GM21786 (cell line): ENCODE measurements around the gene TSHZ1.

Experiments
- ATAC-seq: cut with Tn5 transposase; IDR thresholded peaks from one replicate; pipeline ENCODE4 v1.9.1; 2021; ENCODE audit not compliant: unreplicated experiment

The TSHZ1 gene, protein sequence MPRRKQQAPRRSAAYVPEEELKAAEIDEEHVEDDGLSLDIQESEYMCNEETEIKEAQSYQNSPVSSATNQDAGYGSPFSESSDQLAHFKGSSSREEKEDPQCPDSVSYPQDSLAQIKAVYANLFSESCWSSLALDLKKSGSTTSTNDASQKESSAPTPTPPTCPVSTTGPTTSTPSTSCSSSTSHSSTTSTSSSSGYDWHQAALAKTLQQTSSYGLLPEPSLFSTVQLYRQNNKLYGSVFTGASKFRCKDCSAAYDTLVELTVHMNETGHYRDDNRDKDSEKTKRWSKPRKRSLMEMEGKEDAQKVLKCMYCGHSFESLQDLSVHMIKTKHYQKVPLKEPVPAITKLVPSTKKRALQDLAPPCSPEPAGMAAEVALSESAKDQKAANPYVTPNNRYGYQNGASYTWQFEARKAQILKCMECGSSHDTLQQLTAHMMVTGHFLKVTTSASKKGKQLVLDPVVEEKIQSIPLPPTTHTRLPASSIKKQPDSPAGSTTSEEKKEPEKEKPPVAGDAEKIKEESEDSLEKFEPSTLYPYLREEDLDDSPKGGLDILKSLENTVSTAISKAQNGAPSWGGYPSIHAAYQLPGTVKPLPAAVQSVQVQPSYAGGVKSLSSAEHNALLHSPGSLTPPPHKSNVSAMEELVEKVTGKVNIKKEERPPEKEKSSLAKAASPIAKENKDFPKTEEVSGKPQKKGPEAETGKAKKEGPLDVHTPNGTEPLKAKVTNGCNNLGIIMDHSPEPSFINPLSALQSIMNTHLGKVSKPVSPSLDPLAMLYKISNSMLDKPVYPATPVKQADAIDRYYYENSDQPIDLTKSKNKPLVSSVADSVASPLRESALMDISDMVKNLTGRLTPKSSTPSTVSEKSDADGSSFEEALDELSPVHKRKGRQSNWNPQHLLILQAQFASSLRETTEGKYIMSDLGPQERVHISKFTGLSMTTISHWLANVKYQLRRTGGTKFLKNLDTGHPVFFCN (N-terminal part only)

DNA sequence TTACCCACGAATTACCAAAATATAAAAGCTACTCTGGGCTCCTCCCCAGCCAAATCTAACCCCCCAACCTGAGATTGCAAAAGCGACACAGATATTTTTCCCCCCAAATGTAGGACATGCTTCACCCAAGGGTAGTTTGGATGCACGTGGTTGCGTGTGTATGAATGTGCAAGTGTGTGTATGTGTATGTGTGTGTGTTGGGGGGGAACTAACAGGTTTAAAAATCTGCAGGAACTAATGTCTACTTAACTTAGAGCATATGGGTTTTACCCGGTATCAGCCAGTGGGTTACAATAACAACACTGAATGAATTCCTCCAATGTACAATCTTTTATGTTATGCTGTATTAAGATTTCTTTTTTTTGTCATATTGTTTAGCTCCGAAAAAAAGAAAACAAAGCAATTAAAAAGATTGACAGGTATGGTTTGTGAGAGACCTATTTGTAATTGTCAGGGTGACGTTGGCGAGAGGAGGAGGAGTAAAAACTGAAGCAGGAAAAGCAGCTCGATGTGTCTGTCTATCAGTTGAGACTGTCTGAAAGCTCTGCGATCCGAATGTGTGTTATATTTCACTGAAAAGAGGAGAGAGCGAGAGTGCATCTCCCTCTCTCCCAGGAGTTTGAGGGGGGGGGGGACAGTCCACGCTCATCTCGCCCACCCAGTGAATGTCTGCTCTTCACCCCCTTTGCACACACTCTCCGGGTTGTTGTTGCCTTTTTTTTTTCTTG is at the start of gene TSHZ1:
Gene TSHZ1, plus strand, starts transcription at position 524 of the 728 bp plus-strand sequence. CDS start 1,080 bp downstream, outside the sequence.
- peak; percentile 35 for ATAC-seq

DNA sequence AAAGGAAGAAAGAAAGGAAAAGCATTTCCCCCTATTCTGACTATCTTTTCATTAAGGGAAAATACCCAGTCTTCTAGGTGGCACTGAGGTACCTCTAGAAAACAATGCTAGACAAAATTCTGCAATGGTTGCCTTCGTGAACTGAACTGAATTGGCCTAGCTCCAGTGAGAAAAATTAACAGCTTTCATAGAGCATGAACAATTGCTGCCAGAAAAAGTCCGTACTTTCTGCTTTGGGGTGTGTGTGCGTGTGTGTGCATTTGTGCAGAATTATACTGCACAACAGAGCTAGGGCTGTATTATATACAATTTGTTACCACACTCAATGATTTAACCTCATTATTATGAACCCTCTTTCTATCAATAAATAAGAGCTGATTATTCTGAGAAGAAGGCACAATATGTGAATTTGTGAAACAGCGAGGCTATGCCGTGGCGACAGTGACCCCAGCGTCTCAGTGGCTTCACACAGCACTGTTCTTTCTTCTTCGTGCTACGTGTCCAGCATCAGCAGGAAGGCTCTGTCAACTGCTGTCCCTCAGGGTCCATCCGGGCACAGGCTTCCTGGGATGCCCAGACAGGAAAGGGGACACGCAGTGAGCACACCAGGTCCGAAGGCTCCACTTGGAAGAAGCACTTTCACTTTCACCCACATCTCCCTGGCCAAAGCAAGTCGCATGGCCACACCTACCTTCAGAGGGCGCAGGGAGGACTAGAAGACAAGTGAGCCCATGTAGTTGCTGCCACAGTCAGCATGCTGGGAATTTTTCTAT is 49.2 kb upstream of the TSHZ1 start:
- ATAC-seq: peak; percentile 60

DNA sequence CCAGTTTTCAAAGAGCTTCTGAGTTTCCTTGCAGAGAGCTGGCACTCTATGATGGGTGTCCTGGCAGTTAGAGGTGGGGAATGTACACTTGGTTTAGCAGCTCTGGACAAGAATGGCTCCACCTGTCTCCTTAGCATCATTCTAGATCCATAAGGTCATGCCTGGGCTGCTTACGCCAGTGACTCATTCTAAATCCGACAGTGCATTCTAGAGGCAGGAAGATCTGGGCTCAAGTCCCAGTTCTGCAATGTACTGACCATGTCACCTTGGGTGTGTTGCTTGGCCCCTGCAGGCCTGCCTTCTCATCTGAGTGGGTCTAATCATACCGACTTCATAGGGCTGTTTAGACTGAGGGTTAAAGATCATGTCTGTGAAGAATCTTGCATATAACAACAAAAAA is 48.1 kb upstream of the TSHZ1 start:
- ATAC-seq: no peak

DNA sequence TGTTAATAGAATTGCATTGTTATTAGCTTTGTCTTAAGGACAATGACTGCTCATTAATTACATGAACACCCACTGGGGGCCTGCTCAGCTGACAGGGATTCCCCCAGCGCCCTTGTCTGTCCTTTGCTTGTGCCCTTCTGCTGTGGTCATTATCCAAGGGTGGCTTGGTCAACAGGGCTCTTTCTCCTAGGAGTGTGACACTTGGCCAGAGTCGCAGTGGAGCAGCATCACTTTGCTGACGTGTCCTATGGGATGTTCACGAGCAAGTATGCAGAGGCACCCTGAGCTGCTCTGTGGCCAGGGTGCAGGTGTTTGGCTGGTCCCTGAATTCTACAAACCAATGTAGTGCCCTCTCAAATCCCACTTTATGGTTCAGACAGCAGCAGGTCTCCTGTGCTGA is 47.6 kb upstream of the TSHZ1 start:
- ATAC-seq: no peak

DNA sequence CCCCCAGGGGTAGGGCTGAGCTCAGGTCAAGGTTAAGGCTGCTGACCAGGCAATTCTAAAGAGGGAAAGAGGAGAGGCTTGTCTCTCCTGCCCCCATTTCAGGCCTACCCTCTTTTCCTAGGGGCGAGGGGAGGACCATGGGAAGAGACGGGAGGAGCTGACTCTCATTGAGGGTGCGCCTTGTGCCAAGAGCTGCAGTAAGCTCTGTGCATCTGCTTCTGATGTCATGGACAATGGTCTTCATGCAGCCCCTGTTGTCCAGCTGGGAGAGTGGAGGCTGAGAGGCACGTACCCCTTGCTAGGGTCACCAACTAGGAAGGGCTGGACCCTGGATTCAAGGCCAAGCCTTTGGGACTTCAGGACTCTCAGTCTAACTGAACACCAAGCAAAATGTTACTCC is 46.9 kb upstream of the TSHZ1 start:
- no peak for ATAC-seq

DNA sequence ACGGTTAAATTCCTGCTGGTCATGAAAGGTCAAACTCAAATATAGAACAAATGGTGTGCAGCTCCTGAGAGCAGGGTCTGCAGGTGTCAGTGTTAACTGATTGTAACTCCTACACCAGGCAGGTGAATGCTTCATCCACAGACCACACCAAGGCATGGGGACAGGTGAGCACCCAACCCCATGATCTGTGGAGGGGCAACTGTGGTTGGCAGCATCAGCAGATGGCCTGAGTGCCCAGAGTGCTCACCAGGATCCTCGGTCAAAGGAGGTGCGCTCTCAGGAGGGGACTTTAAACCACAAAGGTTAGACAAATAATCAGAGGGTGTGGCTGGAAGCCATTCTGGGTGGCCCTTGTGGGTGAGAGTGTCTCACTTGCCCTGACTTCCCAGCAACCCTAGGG is 46.1 kb upstream of the TSHZ1 start:
- no peak for ATAC-seq

DNA sequence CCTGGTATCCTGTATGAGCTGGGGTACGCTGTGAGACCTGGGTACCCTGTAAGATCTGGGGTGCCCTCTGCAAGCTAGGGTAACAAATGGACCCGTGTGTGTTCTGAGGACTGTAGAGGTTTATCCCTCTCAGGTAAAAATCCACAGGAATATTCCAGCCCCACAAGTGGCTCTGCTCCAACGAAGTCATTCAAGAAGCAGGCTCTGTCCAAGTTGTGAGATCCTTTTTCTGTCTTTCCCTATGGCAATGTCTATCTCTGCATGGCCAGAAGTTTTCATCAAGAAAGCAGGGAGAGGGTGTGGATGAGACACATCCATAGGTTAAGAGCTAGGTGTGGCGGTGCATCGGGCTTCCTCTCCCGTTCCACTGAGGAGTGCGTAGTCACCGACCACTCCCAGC is 44.7 kb upstream of the TSHZ1 start:
- ATAC-seq: no peak

DNA sequence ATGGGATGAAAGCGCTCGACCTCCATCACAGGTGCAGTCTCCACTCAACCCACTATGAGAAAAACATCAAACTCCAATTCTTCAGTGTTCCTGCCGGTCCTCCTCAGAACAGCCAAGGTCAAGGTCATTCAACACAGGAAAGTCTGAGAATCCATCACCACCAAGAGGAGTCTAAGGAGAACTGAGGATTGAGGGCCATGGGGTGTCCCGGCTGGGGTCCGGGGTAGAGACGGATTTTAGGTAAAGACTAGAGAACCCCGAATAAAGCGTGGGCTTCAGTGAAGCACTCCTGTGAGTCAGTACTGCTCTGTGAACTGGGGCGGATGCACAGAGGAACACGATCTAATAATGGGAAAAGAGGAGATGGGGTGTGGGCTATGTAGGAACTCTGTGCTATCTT is 43.5 kb upstream of the TSHZ1 start:
- ATAC-seq: no peak

DNA sequence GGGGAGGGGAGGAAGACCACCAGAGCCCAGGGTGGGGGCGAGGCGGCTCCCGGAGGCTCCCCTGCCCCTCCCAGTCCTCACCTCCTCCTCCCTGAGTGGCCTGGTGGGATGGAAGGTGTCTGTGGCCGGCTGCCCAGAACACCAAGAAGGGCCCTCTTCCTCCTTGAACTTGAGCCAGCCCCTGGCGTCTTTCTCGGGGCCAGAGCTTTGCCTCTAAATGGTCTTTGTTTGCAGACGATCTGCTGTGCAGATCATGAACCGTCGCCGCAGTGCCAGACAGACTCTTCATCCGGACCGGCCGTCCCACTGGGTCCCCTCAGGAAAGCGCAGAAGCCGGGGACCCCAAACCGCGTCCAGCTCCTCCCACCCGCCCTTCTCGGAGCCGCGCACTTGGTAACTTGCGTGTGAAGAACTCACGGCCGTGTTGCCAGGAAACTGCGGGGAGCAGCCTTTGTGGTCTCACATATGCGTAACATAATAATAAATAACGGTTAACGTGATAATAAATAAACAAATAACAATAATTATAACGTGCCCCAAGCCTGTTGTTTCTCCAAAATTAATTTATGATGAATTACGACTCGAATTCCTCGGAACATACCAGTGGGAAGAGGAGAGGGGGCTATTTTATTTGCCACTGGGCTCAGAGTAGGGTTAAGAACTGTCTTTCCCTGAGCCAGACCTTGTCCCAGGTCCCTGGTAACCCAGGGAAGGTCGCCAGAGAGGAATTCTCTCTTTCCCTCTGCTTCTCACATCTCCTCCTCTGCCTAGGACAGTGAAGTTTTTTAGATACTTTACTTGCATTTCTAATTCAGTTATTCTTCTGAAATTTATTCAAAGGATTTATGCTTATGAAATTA is 42.6 kb upstream of the TSHZ1 start:
- no peak for ATAC-seq

DNA sequence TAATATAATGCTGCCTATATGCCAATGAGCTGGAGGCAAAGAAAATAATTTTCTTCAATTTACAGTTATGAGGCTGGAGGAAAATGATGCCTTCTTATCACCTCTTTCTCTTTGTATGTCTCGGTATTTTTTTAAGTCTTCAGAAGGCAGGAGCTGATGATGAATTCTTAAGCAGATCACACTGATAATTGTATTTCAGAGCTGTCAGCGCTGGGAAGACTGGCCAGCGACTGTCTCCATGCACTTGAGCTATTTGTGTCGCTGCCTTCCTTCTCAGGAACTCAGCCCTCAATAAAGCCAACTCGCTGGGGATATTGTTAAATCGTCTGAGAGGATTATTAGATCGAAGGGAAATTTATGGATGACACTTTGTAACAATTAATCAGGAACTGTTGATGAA is 42.0 kb upstream of the TSHZ1 start:
- no peak for ATAC-seq

DNA sequence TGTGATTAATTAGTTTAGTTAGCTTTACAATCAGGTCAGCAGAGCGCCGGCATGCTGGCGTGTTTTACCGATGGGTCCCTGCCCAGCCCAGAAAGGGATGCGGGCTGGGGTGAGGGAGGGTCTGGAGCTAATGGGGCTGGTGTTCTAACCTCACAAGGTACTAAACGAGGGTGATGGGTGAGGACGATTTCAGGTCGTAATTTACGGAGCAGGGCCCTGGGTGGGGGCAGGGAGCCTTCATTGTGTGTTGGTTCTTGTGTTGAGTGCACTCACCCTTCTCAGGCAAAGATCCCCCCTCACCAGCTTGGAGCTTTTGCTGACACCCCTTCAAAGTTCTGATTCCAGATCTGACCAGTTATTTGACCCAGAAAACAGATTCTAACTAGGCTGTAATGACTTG is 41.2 kb upstream of the TSHZ1 start:
- ATAC-seq: no peak

DNA sequence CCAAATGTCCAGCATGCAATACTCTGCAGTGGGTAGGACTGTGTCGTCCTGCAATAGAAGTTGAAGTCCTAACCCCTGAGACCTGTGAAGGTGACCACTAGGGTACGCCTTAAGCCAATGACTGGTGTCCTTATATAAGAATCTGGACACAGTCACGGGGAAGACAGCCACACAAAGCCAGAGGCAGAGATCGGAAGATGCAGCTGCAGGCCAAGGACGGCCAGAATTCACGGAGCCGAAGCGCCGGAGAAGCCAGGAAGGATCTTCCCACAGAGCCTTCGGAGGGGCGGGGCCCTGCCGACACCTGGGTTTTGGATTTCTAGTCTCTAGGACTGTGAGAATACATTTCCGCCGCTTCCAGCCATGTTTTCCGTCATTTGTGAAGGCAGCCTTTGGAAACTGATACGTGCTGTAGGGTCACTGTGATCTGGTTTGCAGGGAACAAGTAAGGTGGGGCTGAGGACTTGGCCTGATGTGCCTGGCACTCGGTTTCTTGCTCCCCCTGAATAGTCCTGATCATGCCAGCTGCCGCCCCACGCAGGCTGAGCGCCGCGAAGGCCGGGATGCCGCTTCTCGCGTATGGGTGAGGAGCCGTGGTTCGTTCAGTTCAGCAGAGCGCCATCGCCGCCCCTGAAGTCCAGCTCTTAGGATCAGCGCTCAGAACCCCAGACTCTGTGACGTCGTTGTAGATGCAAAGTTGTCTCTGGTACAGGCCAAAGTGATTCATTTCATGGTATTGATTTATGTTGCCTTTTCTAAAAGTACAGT is 40.4 kb upstream of the TSHZ1 start:
- no peak for ATAC-seq

DNA sequence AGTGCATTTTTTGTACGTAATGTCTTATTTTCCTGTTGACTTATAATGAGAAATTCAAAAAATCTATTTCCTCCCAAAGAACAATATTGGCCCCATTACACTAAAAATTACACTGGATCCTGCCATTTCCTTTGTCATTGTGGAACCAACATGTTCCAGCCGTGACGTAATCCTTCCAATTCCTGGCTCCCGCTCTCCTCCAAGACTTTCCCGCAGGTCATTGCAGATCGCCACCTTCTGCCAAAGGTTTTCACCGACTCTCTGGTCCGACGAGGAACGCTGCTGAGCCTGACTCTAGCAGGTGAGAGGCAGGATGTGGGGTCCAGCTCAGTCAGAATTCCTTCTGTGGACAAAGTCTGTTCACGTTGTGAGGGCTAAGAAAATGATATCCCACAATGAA is 39.7 kb upstream of the TSHZ1 start:
- ATAC-seq: no peak

DNA sequence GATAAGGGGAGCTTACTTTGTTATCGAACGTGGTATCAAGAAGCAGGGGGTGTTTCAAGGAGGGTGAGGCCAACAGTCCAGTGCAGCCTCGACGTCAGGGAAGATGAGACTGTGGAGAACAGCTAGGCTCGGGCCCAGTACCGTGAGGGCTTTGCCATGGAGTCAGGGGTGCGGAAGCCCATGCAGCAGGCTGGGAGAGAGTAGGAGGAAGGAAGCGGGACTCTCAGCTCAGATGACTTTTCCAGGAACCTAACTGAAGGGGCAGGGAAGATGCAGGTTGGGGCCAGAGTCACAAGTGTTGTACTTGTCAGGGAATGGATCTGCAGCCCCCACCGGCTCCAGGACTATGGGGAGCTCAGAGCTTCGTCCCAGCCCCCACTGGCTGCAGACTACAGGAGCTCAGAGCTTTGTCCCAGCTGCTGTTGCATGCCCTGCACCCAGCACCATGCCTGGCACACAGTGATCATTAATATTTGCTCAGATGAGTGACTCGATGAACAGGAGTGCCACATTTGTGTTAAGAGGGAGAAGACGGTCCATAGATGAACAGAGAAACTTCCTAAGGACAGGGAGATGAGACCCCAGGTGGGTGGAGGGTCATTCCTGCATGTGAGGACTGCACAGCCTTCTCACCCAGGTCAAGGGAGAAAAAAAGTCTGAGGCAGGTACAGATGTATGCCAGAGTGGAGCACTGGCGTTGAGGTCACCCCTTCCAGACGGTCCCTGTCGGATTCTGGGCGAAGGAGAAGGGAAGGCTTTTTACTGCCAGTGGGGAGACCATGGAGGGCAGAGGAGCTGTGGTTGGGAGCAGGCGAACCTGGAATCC is 38.1 kb upstream of the TSHZ1 start:
- no peak for ATAC-seq

DNA sequence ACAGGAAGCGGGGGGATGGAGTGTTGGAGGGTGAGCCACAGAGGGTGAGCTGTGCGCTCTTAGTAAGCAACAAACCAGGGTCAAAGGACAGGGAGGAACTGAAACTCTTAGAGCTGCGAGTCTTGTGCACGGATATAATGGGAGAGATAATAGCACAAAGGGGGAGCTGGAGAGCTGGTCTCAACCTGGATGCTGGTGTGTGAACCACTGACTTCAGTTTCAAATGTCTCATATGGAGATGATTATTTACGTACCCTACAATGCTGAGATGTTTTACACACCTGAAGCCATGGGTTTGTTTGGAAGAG is 37.5 kb upstream of the TSHZ1 start:
- ATAC-seq: peak; percentile 100

DNA sequence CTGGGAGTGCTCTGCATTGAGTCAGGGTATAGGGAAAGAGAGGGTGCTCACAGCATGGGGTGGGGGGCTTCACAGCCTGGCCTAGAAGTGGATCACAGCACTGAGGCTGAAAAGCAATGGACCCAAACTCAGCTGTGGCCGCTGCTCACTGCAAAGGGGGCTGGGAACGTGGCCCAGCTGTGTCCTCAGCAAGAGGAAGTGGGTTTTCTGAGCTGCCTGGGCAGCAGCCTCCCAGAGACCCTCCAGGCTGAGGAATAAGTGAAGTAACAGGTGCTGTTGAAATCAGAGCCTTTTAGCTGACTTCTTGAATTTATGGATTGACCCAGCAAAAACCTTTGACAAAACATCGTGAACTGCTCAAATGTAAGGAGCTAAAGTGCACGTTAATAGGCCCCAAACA is 36.9 kb upstream of the TSHZ1 start:
- no peak for ATAC-seq

DNA sequence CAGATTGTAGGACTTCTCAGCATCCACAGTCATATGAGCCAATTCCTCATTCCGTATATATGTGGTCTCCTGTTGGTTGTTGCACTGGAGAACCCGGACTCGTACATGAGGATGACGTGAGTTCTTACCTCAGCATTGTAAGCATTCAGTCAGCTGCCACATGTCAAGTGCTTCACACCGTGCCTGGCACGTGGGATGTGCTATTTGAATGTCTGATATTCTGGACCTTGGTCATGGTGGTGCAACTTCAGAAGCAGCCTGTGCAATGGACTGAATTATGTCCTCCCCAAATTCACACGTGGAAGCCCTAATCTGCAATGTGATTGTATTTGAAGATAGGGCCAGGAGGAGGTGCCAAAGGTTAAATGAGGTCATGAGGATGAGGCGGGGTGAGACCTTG is 33.7 kb upstream of the TSHZ1 start:
- no peak for ATAC-seq

DNA sequence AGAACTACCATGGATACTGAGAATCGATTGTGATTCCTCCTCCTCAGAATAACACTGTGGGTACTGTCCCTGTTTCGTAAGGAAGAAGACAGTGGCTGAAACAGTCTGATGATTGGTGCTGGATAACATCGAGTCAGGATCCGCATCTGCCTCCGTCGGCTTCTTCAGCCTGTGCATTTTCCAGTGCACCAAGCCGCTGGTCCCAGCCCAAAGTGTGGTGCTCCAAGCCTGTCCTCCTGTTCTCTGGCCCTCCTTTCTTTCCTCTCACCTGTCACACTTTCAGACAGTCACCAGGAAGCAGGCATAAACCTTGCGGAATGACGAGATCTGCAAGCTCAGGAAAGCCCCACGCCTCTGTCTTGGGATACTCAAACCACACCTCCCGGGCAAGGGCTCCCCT is 32.2 kb upstream of the TSHZ1 start:
- no peak for ATAC-seq
